HEK293 (cell line): ENCODE results near the gene PCDHB10.

Experiments
- CTCF ChIP-seq: fragments of 450-650 bp; formaldehyde crosslinking; IDR thresholded peaks from 2 replicates; pipeline ENCODE4 v1.5.1; 2016; ENCODE audit warnings: missing biosample characterization, missing genetic modification characterization
- PRDM10 ChIP-seq: fragments of 450-650 bp; formaldehyde crosslinking; IDR thresholded peaks from 2 replicates; pipeline ENCODE4 v1.5.1; 2016; ENCODE audit warnings: missing biosample characterization, missing genetic modification characterization
- TSHZ1 ChIP-seq: fragments of 450-650 bp; formaldehyde crosslinking; IDR thresholded peaks from 2 replicates; pipeline ENCODE4 v1.5.1; 2016; ENCODE audit warnings: missing biosample characterization, missing genetic modification characterization, borderline replicate concordance
- ZBTB8A ChIP-seq: fragments of 450-650 bp; formaldehyde crosslinking; IDR thresholded peaks from 2 replicates; pipeline ENCODE4 v1.5.1; 2016; ENCODE audit warnings: missing biosample characterization, missing genetic modification characterization
- ZNF174 ChIP-seq: fragments of 450-650 bp; formaldehyde crosslinking; IDR thresholded peaks from 2 replicates; pipeline ENCODE4 v1.5.0; 2017; ENCODE audit warnings: missing biosample characterization, mild to moderate bottlenecking, missing genetic modification characterization
- ZNF639 ChIP-seq: fragments of 450-650 bp; formaldehyde crosslinking; IDR thresholded peaks from 2 replicates; pipeline ENCODE4 v1.5.1; 2016; ENCODE audit warnings: missing biosample characterization, missing genetic modification characterization
- ZNF768 ChIP-seq: fragments of 450-650 bp; formaldehyde crosslinking; IDR thresholded peaks from 2 replicates; pipeline ENCODE4 v1.5.1; 2018; ENCODE audit warnings: missing biosample characterization, mild to moderate bottlenecking, missing genetic modification characterization

GRCh38 chr5:141208478-141208877 is 16.3 kb downstream of the PCDHB10 start, which contains the start of gene PCDHB12:
- TF ChIP-seq TSHZ1 (tag by site-specific recombination) (no peak), PRDM10 (tag by site-specific recombination) (no peak), ZNF639 (tag by site-specific recombination) (no peak), CTCF (tag by site-specific recombination) (no peak), ZBTB8A (no peak), ZNF768 (tag by site-specific recombination) (no peak), ZNF174 (tag by site-specific recombination) (no peak)
